Activated CD4-positive, alpha-beta T cell treated with anti-CD3 and anti-CD28 coated beads, Interleukin-2, amount 50 U/mL, for 16 hours (primary cell): ENCODE results near the gene ATP11A.

Experiments
- DNase-seq: peaks from one replicate; pipeline ENCODE4 v3.0.0-alpha.2; 2020

ATP11A gene

GRCh38 chr13:112689303-112690245 lies at the start of gene ATP11A:
TSS of gene ATP11A (plus strand) at chr13:112690038. CDS start at chr13:112690417, 379 bp downstream.
- DNase-seq: peak; percentile 88

DNA sequence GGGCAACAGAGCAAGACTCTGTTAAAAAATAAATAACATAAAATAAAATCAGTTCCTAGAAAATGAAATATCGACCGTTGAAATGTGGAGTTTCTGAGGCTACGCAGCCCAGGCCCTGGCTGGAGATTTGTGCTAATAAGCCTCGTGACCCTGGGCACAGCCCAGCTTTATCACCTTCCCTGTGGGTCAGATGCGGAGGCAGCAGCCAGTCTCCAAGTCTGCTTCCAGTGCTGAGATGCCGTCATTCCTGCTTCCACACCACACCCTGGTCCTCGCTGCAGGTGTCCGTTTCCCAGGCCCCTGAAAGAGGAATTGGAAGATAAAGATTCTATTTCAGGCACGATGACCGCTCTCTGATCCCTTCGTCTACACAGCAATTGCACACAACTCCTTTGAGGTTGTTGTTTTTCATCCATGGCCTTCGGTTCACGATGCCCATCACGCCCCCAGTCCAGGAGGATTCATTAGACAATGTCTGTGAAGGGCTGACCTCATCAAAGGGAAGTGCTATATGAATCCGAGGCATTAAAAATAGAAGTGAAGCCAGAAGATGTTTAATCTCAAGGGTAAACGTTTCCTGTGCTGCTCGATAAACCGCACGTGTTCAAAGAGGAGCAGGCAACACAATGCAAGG lies 48.3 kb upstream of the ATP11A start:
- DNase-seq: no peak

DNA sequence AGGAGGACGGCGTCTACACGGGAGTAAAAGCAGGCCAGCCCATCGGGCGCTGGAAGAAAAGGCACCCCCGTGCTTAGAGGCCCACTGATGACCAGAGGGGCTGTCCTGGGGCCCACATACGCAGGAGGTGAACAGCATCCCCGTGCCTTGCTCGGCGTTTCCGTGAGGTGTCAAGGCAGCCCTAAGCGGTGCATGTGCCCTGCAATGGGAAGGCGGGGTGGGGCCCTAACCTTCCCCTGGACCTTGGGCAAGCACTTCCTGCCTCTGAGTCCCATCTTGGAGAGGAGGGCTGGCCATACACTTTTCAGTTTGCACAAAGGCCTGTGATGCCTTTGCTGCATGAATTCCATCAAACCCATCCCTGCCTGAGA lies 47.8 kb upstream of the ATP11A start:
- DNase-seq: no peak

GRCh38 chr13:112643759-112644459 lies 45.9 kb upstream of the ATP11A start:
- no peak for DNase-seq

- no peak for DNase-seq
Measured at GRCh38 chr13:112645327-112645914, 44.4 kb upstream of the ATP11A start.

DNA sequence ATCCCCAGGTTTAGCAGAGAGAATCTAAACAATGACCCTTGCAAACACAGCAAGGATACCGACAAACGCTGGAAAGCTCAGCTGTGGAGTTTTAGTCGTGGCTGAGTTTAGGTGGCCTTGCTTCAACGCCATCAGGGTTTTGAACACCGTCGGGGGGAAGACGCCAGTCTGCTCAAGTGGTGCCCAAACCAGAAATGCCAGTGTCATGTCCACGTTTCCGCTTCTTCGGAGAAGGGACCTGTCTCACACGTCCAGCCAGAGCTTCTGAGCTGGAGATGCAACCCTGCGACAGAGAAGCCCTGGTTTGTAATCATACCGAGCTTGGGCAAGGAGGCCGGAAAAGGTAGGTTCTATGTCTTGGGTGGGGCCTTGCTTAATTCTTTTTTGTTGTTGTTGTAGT lies 42.6 kb upstream of the ATP11A start:
- DNase-seq: no peak

GRCh38 chr13:112648101-112648500 lies 41.7 kb upstream of the ATP11A start:
- no peak for DNase-seq

DNA sequence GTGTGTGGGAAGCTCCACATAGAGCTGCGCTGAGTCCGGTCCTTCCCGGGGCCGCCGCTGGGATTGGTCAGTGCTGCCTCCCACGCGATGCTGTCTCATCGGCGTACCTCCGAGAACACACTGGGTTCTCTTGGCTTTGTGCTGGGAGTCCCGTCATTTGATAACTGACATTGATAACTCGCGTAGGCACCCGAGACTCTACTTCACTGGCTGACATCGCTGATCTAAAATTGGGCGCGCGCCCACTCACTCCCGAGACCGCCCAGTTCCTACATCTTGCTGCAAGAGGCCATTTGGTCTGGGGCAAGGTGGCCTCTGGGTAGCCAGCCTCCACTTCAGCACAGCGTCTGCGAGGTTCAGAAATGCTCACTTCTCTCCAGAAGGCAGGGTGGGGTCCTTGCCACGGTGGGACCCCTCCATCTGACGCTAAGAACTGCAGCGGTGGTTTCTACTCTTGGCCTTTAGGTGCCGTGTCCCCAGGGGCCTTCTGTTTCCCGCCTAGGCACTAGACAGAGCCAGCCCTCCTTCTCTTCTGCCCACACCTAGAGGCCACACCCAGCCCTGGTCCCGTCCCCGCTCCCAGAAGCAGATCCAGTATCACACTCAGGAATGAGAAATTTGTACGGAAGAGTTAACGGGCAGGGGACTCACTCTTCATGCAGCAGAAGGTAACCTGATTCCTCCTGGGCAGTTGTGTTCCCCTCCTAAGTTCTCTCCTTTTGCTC lies 40.7 kb upstream of the ATP11A start:
- DNase-seq: no peak

GRCh38 chr13:112651311-112651710 lies 38.5 kb upstream of the ATP11A start:
- DNase-seq: no peak

- no peak for DNase-seq
Measured at GRCh38 chr13:112651750-112652511, 37.9 kb upstream of the ATP11A start.

- no peak for DNase-seq
Measured at GRCh38 chr13:112652512-112653070, 37.2 kb upstream of the ATP11A start.

DNA sequence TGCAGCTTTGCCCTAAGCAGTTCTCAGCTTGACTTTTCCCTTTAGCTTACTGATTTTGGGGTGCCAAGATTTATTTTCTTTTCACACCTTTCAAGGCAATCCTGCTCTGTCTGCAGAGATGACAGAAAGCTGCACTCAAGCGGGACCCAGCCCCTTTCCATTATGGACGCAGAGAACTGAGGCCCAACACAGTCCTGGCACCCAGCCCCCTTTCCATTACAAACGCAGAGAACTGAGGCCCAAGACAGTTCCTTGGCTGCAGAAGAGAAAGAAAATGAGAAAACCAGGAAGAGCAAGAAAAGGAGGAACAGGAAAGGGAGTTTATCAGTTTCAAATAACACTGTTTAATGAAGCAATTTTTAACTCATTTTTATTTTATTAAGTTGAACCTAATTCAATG lies 36.8 kb upstream of the ATP11A start:
- DNase-seq: no peak

DNA sequence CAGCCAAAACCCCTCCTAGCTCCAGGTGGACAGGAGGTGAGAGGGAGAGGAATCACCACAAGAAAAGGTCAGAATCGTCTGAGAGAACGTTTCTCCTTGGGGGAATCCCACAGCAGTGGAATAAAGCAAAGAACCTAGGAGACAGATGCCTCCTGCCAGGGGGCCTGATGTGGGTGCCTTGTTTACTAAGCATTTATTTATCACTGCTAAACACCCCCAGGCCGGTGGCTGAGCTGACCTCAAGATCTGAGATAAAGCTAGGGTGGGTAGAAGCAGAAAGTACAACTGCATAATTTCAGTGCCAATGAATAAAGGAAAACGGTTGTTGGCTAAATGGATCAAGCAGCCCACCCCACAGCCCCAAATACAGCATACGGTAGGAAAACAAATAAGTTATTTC lies 33.9 kb upstream of the ATP11A start:
- no peak for DNase-seq

- no peak for DNase-seq
Measured at GRCh38 chr13:112657850-112658445, 31.9 kb upstream of the ATP11A start.

DNA sequence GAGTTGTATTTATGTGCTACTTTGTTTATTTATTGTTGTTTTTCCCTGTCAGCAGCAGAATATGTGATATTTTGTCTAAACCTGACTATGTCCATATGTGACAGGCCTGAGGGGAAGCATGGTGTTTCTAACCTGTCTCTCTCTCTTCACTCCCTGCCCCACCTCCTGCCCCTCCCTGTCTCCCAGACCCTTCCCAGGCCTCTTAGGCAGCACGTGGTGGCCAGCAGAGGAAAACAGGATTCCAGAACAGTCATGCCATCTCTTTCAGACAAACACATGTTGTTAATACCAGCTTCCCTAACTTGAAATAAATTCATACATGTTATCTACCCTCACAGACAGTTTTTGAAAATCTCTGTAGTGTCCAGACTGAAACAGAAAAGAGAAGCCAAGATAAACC lies 31.0 kb upstream of the ATP11A start:
- DNase-seq: no peak

GRCh38 chr13:112661291-112661690 lies 28.5 kb upstream of the ATP11A start:
- no peak for DNase-seq

GRCh38 chr13:112664501-112665203 lies 25.2 kb upstream of the ATP11A start:
- no peak for DNase-seq

GRCh38 chr13:112668924-112669323 lies 20.9 kb upstream of the ATP11A start:
- DNase-seq: no peak

DNA sequence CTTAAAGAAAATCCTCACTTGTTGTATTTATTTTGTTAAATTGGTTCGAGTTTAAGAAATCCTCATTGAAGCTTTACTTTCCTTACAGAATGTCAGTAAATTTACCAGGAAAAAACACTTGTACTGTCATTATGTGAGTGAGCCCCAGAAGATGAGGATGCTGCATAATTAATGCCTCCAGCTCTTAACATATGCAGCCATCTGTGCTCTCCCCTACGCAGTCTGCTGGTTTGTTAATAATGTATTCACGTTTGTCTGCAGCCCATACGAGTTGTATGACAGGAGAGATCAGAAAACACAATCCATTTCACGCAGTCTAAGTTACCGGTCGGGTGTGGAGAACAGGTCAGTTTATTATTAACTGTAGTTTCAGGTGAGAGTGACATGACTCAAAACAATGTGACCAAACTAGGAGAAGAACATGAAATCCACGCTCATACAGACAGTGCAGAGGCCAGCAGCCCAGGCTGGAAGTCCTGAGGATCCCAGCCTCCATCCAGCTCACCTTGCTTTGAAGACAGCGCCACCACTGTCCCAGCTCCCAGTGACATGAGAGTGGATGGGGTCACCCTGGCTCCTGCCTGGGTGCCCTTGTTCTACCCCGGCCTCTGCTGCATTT lies 19.8 kb upstream of the ATP11A start:
- DNase-seq: no peak

- DNase-seq: no peak
Measured at GRCh38 chr13:112670864-112671263, 19.0 kb upstream of the ATP11A start.
